Smooth muscle cell (in vitro differentiated cells): ENCODE results near the gene POLR1A. TPM values are rescaled to one million over a fixed set of nuclear protein-coding genes. Genes with fewer than 3 reads are reported as not detected.

Experiments used
- DNase-seq: peaks from one replicate; lab custom pipeline; 2025; ENCODE audit not compliant: unreplicated experiment; lab: John Stamatoyannopoulos, UW
- H2AFZ ChIP-seq: fragments of 200-600 bp; sonication (generic); 2 replicates; pipeline ENCODE4 v1.6.0; 2016; ENCODE audit warnings: antibody characterized with exemption, low read depth, mild to moderate bottlenecking
- H3F3A ChIP-seq: fragments of 200-600 bp; sonication (generic); 2 replicates; pipeline ENCODE4 v1.6.0; 2017; ENCODE audit warnings: antibody characterized with exemption, low read depth
- H3K27ac ChIP-seq: fragments of 200-600 bp; sonication (generic); 2 replicates; pipeline ENCODE4 v1.5.1; 2016; ENCODE audit warnings: low read depth, mild to moderate bottlenecking
- H3K27me3 ChIP-seq: fragments of 200-600 bp; sonication (generic); 2 replicates; pipeline ENCODE4 v1.6.1; 2016; ENCODE audit warnings: low read depth, mild to moderate bottlenecking
- H3K36me3 ChIP-seq: fragments of 200-600 bp; sonication (generic); 2 replicates; pipeline ENCODE4 v1.5.1; 2016; ENCODE audit warnings: low read depth
- H3K4me1 ChIP-seq: fragments of 200-600 bp; sonication (generic); 2 replicates; pipeline ENCODE4 v1.5.1; 2016; ENCODE audit warnings: low read depth
- H3K4me2 ChIP-seq: fragments of 200-600 bp; sonication (generic); 2 replicates; pipeline ENCODE4 v1.6.0; 2016; ENCODE audit warnings: mild to moderate bottlenecking
- H3K4me3 ChIP-seq: fragments of 200-600 bp; sonication (generic); 2 replicates; pipeline ENCODE4 v1.5.1; 2016; ENCODE audit warnings: mild to moderate bottlenecking
- H3K79me2 ChIP-seq: fragments of 200-600 bp; sonication (generic); 2 replicates; pipeline ENCODE4 v1.6.0; 2016; ENCODE audit warnings: low read depth, mild to moderate bottlenecking
- H3K9ac ChIP-seq: fragments of 200-600 bp; sonication (generic); 2 replicates; pipeline ENCODE4 v1.6.0; 2016; ENCODE audit warnings: low read depth
- H3K9me3 ChIP-seq: fragments of 200-600 bp; sonication (generic); replicated peaks from 2 replicates; pipeline ENCODE4 v1.5.1; 2016; ENCODE audit warnings: low read depth
- H4K20me1 ChIP-seq: fragments of 200-600 bp; sonication (generic); 2 replicates; pipeline ENCODE4 v1.6.0; 2016; ENCODE audit warnings: low read depth
- WGBS: methylation state at CpG from one replicate; pipeline ENCODE4 v1.1.7; 2016; ENCODE audit warnings: low lambda C conversion rate; 5-methylcytosine and 5-hydroxymethylcytosine counted together
- polyA plus RNA-seq: library from polyadenylated mRNA; unstranded; fragments of >200 nt; fragmentation: Nextera tagmentation; extraction: Ambion mirVana; gene quantifications from 2 replicates; pipeline ENCODE4 v1.2.1, GENCODE V29; 2016
- total RNA-seq: library from RNA; depleted of rRNA; stranded (reverse); fragments of >200 nt; gene quantifications from 2 replicates; pipeline ENCODE4 v1.2.3, GENCODE V29; 2014
- TF ChIP-seq, protein P1 (sequence below): fragments of 200-600 bp; sonication (generic); IDR thresholded peaks from 2 replicates; pipeline ENCODE4 v1.5.1; 2017; ENCODE audit warnings: borderline replicate concordance, mild to moderate bottlenecking, antibody characterized with exemption; ENCODE audit not compliant: insufficient read depth, poor library complexity, severe bottlenecking

Gene POLR1A
- total and polyA plus RNA-seq, 2 experiments from 2014 or later: 4.9 to 20.8 TPM

DNA sequence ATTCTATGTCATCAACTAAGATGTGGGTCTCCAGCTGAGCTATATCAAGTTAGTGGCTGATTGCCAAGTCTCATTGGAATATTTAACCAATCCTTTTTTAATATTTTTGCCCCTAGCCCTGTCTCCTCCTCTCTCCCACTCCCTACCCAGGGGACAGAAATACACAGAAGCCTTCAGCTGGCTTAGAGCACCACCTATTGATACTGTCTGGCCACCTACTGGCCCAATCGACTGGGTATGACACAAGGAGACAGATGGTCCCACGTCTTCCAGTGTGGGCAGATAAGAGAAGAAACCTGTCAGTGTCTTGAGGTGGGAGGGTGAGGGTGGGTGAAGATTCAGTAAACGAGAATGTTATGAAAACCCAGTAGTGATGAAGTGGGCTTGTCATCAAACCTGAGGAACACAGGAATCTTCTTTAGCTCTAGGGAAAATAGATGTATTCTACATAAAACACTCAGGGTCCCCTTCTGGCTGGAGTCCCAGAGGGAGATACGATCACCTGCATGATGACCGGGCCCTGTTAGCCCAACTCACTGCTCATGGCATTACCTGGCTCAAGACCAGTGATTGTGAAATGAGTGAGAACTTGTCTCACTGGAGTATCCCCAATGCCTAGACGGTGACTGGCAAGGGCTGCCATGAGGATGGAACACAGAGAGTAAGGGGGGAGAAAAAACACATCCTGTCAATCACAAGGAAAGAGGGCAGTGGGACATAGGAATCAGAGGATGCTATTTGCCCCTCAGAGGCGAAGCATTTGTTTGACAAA lies 26.7 kb downstream of the POLR1A start:
- Histone ChIP-seq H3K36me3 (peaks cover 5% of the 10 kb centered on the region), H3K9ac (no peak overlapping the region), H3K27me3 (no peaks in the 10 kb centered on the region), H3K4me2 (no peak overlapping the region), H3K79me2 (no peaks in the 10 kb centered on the region), H4K20me1 (no peaks in the 10 kb centered on the region), H3F3A (no peaks in the 10 kb centered on the region), H3K4me3 (no peak overlapping the region), H3K27ac (no peak overlapping the region), H3K4me1 (no peaks in the 10 kb centered on the region), H2AFZ (no peak overlapping the region), H3K9me3 (no peaks in the 10 kb centered on the region)
- TF ChIP-seq, protein P1, sequence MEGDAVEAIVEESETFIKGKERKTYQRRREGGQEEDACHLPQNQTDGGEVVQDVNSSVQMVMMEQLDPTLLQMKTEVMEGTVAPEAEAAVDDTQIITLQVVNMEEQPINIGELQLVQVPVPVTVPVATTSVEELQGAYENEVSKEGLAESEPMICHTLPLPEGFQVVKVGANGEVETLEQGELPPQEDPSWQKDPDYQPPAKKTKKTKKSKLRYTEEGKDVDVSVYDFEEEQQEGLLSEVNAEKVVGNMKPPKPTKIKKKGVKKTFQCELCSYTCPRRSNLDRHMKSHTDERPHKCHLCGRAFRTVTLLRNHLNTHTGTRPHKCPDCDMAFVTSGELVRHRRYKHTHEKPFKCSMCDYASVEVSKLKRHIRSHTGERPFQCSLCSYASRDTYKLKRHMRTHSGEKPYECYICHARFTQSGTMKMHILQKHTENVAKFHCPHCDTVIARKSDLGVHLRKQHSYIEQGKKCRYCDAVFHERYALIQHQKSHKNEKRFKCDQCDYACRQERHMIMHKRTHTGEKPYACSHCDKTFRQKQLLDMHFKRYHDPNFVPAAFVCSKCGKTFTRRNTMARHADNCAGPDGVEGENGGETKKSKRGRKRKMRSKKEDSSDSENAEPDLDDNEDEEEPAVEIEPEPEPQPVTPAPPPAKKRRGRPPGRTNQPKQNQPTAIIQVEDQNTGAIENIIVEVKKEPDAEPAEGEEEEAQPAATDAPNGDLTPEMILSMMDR: peak; percentile 42
- no peak for DNase-seq
- 86% methylated on average over 7 of the region's 7 CpGs for WGBS

DNA sequence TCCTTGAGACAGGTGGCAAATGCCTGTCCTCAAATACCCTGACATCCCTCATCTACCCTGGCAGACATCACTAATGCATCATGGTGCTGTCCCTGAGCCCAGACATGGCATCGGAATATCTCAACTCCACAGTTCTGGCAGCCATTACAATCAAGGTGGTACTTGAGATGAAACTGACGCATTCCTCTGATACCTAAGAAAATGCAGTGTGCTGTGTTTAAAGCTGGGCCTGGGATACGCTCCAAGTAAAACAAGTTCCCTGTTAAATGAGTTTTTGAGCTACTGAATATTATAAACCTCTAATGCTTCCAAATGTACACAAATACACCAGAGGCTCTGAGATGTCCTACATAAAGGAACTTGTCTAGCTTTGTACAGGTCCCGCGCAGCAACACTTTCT lies 29.8 kb downstream of the POLR1A start:
- H3K36me3 ChIP-seq: peaks cover 4% of the 10 kb centered on the region

DNA sequence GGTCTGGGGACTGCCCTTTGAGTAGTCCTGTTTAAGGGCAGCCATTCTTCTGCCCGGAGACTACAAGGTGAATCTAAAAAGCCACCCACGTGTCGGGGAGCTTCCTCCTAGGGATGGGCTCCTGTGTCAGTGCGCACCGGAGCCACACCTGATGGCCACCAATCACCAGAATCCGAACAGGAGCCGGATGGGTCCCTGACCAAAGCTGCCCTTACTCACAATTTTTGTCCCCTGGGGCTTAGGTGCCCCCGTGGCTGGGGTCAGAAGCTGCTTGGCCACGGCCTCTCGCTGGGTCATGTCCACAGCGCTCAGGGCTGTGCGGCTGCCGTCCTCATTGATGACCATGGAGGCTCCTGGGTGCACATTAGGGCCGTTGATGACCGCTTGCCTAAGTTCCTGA lies 30.9 kb downstream of the POLR1A start:
- no peak overlapping the region for H2AFZ ChIP-seq
- H3K4me1 ChIP-seq: no peaks in the 10 kb centered on the region
- H3K4me3 ChIP-seq: no peak overlapping the region
- DNase-seq: no peak
- TF ChIP-seq, protein P1: no peak
- no peaks in the 10 kb centered on the region for H3K9me3 ChIP-seq
- over 99% methylated on average over 15 of the region's 15 CpGs for WGBS
- H3K36me3 ChIP-seq: peaks cover 7% of the 10 kb centered on the region
- H3K9ac ChIP-seq: no peak overlapping the region
- H3K79me2 ChIP-seq: no peaks in the 10 kb centered on the region
- no peaks in the 10 kb centered on the region for H3K27me3 ChIP-seq
- H3F3A ChIP-seq: no peaks in the 10 kb centered on the region
- no peak overlapping the region for H3K27ac ChIP-seq
- no peak overlapping the region for H3K4me2 ChIP-seq
- no peaks in the 10 kb centered on the region for H4K20me1 ChIP-seq

More for the DNA sequence above, 29.8 kb downstream of the POLR1A start:
- no peak for DNase-seq
- Histone ChIP-seq H4K20me1 (no peaks in the 10 kb centered on the region), H3K4me3 (no peak overlapping the region), H3K9ac (no peak overlapping the region), H3K79me2 (no peaks in the 10 kb centered on the region), H3K27ac (no peak overlapping the region), H3K4me2 (no peak overlapping the region), H3K9me3 (no peaks in the 10 kb centered on the region), H3F3A (no peaks in the 10 kb centered on the region), H2AFZ (no peak overlapping the region), H3K27me3 (no peaks in the 10 kb centered on the region), H3K4me1 (no peaks in the 10 kb centered on the region)
- TF ChIP-seq, protein P1: no peak
- 96% methylated on average over 5 of the region's 5 CpGs for WGBS

DNA sequence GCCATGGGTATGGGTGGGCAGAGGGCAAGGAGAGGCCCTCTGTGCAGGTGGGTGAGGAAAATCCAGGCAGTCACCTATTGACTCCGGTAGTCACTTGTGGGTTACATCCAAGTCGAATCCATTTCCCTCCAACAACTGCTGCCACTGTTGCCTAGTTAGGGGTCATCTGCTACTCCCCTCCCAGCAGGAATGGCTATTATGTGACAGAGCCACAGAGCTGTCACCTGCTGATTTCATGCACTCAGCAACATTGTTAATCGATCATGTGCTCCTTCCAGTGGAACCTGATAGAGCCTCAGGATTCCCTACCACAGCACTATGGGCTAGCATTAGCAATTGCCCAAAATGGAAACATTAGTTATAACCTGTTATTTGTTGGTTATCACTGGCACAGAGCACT lies 31.4 kb downstream of the POLR1A start:
- Histone ChIP-seq H3K27me3 (no peaks in the 10 kb centered on the region), H3K27ac (no peak overlapping the region), H3K4me2 (no peak overlapping the region), H3K4me1 (no peaks in the 10 kb centered on the region), H3K36me3 (peaks cover 7% of the 10 kb centered on the region), H3K4me3 (no peak overlapping the region), H3K9me3 (no peaks in the 10 kb centered on the region), H3F3A (no peaks in the 10 kb centered on the region), H3K9ac (no peak overlapping the region), H4K20me1 (no peaks in the 10 kb centered on the region), H3K79me2 (no peaks in the 10 kb centered on the region), H2AFZ (no peak overlapping the region)
- TF ChIP-seq, protein P1: no peak
- WGBS: 95% methylated on average over 3 of the region's 3 CpGs
- no peak for DNase-seq
